ENCODE measurements around the gene C1orf232. TPM values are rescaled to one million over a fixed set of nuclear protein-coding genes. Genes with fewer than 3 reads are reported as not detected.
A peak's percentile ranks its signal among the peaks of the same experiment; 100 is the strongest.

Gene C1orf232
- total and polyA plus RNA-seq, 2 of the 13 experiments (the other 11 are each of a cell fraction or from before 2014, with no cell fraction given): not detected

DNA sequence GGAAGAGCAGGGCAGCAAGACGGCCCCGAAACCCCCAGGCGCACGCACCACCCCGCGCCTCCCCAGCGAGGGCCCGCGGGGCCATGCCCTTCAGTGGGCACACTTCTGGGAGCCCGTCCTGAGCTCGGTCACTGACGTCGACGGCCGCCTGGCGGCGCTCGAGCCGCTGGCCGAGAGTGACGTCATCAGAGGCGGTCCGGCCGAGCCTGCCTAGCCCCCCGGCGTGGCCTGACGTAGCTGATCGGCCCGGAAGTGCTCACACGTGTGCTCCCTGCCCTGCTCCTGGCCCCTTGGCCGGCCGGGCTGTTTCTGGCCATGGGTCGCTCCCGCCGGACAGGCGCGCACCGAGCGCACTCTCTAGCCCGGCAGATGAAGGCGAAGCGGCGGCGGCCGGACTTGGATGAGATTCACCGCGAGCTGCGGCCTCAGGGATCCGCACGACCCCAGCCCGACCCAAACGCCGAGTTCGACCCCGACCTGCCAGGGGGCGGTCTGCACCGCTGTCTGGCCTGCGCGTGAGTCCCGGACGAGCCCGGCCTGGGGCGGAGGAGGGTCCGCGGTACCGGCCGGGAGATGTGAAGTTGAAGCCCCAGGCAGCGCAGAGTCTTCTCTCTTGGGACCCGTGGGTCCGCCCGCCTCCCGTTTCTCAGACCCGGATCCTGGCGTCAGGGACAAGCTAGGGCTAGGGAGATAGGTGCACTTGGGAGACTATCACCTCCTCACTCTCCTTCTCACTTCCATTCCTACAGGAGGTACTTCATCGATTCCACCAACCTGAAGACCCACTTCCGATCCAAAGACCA, 1.1 kb upstream of the C1orf232 start, which contains the start of gene ZNF593 (continued):
- TF ChIP-seq, protein P1, sequence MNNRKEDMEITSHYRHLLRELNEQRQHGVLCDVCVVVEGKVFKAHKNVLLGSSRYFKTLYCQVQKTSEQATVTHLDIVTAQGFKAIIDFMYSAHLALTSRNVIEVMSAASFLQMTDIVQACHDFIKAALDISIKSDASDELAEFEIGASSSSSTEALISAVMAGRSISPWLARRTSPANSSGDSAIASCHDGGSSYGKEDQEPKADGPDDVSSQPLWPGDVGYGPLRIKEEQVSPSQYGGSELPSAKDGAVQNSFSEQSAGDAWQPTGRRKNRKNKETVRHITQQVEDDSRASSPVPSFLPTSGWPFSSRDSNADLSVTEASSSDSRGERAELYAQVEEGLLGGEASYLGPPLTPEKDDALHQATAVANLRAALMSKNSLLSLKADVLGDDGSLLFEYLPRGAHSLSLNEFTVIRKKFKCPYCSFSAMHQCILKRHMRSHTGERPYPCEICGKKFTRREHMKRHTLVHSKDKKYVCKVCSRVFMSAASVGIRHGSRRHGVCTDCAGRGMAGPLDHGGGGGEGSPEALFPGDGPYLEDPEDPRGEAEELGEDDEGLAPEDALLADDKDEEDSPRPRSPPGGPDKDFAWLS (CRISPR knock-in tag; IDR thresholded peaks at IDR 0.05; ENCODE audit: borderline replicate concordance): no peak
- TF ChIP-seq ZNF17 (CRISPR knock-in tag; IDR thresholded peaks at IDR 0.05) (no peak), SOX13 (IDR thresholded peaks at IDR 0.05) (no peak), SOX13 (CRISPR knock-in tag; conservative IDR thresholded peaks at IDR 0.05 in 1 of 2, IDR thresholded peaks at IDR 0.05 in 1 of 2) (peak in 1 of 2 experiments; percentile 17; a peak in 1 of 4 replicates), ZNF331 (CRISPR knock-in tag; IDR thresholded peaks at IDR 0.05) (peak; percentile 55; the same call in 1 of the 2 replicates), ZNF543 (CRISPR knock-in tag; IDR thresholded peaks at IDR 0.05) (0 out of 2 replicates have a peak, but pooled peaks have one; percentile 28), POLR2AphosphoS2 (IDR thresholded peaks at IDR 0.05; ENCODE audit: low read depth, low read length) (no peak), SP5 (CRISPR knock-in tag; IDR thresholded peaks at IDR 0.05; ENCODE audit: borderline replicate concordance, low read depth) (peak; percentile 13; the same call in 1 of the 2 replicates), MZF1 (CRISPR knock-in tag; IDR thresholded peaks at IDR 0.05; ENCODE audit: borderline replicate concordance) (peak; percentile 79; the same call in 1 of the 2 replicates), RBAK (CRISPR knock-in tag; IDR thresholded peaks at IDR 0.05) (no peak), KLF6 (CRISPR knock-in tag; IDR thresholded peaks at IDR 0.05) (no peak; the same call in 1 of the 2 replicates), ZNF619 (CRISPR knock-in tag; IDR thresholded peaks at IDR 0.05) (0 out of 2 replicates have a peak, but pooled peaks have one; percentile 48), NFKBIZ (CRISPR knock-in tag; IDR thresholded peaks at IDR 0.05) (peak; percentile 73; the same call in 1 of the 2 replicates)
- TF ChIP-seq, protein P2, sequence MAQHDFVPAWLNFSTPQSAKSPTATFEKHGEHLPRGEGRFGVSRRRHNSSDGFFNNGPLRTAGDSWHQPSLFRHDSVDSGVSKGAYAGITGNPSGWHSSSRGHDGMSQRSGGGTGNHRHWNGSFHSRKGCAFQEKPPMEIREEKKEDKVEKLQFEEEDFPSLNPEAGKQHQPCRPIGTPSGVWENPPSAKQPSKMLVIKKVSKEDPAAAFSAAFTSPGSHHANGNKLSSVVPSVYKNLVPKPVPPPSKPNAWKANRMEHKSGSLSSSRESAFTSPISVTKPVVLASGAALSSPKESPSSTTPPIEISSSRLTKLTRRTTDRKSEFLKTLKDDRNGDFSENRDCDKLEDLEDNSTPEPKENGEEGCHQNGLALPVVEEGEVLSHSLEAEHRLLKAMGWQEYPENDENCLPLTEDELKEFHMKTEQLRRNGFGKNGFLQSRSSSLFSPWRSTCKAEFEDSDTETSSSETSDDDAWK (CRISPR knock-in tag; IDR thresholded peaks at IDR 0.05): no peak
- TF ChIP-seq, protein P3, sequence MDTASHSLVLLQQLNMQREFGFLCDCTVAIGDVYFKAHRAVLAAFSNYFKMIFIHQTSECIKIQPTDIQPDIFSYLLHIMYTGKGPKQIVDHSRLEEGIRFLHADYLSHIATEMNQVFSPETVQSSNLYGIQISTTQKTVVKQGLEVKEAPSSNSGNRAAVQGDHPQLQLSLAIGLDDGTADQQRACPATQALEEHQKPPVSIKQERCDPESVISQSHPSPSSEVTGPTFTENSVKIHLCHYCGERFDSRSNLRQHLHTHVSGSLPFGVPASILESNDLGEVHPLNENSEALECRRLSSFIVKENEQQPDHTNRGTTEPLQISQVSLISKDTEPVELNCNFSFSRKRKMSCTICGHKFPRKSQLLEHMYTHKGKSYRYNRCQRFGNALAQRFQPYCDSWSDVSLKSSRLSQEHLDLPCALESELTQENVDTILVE (CRISPR knock-in tag; IDR thresholded peaks at IDR 0.05): no peak
- TF ChIP-seq, protein P4, sequence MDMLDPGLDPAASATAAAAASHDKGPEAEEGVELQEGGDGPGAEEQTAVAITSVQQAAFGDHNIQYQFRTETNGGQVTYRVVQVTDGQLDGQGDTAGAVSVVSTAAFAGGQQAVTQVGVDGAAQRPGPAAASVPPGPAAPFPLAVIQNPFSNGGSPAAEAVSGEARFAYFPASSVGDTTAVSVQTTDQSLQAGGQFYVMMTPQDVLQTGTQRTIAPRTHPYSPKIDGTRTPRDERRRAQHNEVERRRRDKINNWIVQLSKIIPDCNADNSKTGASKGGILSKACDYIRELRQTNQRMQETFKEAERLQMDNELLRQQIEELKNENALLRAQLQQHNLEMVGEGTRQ (IDR thresholded peaks at IDR 0.05; ENCODE audit: low read depth, low read length): no peak
- TF ChIP-seq, protein P4 (CRISPR knock-in tag; IDR thresholded peaks at IDR 0.05; ENCODE audit: borderline replicate concordance): peak; percentile 70; the same call in 1 of the 2 replicates
- TF ChIP-seq, protein P5, sequence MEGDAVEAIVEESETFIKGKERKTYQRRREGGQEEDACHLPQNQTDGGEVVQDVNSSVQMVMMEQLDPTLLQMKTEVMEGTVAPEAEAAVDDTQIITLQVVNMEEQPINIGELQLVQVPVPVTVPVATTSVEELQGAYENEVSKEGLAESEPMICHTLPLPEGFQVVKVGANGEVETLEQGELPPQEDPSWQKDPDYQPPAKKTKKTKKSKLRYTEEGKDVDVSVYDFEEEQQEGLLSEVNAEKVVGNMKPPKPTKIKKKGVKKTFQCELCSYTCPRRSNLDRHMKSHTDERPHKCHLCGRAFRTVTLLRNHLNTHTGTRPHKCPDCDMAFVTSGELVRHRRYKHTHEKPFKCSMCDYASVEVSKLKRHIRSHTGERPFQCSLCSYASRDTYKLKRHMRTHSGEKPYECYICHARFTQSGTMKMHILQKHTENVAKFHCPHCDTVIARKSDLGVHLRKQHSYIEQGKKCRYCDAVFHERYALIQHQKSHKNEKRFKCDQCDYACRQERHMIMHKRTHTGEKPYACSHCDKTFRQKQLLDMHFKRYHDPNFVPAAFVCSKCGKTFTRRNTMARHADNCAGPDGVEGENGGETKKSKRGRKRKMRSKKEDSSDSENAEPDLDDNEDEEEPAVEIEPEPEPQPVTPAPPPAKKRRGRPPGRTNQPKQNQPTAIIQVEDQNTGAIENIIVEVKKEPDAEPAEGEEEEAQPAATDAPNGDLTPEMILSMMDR (CRISPR knock-in tag; IDR thresholded peaks at IDR 0.05): peak; percentile 98
- TF ChIP-seq, protein P6, sequence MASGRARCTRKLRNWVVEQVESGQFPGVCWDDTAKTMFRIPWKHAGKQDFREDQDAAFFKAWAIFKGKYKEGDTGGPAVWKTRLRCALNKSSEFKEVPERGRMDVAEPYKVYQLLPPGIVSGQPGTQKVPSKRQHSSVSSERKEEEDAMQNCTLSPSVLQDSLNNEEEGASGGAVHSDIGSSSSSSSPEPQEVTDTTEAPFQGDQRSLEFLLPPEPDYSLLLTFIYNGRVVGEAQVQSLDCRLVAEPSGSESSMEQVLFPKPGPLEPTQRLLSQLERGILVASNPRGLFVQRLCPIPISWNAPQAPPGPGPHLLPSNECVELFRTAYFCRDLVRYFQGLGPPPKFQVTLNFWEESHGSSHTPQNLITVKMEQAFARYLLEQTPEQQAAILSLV (CRISPR knock-in tag; IDR thresholded peaks at IDR 0.05; ENCODE audit: borderline replicate concordance): peak; percentile 86; the same call in 1 of the 2 replicates

Measured in HepG2 (cell line).